ENCODE data around the gene SPEM1.
"Not testable (repeated sequence)": the region's sequence is repeated elsewhere in the genome, so short reads cannot be mapped to it uniquely, and the experiment has no call there.

Gene SPEM1

DNA sequence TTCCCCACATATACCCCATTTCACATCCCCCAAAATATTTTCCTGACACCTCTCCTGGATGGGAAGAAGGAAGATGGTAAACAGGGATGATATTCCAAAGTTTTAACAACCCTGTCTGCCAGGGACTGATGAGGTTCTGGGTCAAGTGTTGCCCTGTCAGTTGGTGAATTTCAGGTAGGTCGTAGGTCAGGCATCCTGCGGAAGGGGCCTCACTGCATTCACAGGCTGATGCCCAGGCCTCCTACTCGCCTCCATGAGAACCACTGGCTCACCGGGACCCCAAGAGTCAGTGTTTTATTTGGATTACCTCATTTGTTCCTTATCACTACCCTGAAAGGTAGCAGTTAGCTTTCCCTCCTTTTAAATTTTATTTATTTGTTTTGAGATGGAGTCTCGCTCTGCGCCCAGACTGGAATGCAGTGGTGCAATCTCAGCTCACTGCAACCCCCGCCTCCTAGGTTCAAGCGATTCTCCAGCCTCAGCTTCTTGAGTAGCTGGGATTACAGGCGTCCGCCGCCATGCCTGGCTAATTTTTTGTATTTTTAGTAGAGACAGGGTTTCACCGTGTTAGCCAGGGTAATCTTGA, 48.8 kb downstream of the SPEM1 start:
- no peak for DNase-seq (ENCODE audit: low read depth in 2 of 2)

DNA sequence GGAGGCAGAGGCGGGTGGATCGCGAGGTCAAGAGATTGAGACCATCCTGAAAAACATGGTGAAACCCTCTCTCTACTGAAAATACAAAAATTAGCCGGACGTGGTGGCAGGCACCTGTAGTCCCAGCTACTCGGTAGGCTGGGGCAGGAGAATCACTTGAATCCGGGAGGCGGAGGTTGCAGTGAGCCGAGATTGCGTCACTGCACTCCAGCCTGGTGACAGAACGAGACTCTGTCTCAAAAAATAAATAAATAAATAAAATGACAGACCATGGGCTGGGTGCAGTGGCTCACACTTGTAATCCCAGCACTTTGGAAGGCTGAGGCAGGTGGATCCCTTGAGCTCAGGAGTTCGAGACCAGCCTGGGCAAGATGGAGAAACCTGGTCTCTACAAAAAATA, 49.7 kb downstream of the SPEM1 start:
- not testable (repeated sequence) for DNase-seq (ENCODE audit: low read depth in 2 of 2)

DNA sequence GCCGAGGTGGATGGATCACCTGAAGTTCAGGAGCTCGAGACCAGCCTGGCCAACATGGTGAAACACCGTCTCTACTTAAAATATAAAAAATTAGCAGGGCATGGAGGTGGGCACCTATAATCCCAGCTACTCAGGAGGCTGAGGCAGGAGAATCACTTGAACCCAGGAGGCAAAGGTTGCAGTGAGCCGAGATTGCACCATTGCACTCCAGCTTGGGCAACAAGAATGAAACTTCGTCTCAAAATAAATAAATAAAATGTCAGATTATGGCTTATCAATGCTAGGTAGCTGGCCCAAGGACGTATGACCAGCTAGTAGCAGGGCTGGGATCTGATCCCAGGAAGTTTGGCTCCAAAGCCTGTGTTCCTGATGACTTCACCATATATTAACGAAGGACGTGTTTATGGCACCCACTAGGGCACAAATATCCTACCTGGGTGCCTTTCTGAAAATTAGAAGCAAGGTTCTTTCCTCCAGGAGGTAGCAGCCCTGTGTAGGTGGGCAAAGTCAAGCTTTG, 50.4 kb downstream of the SPEM1 start:
- not testable (repeated sequence) for DNase-seq (ENCODE audit: low read depth in 2 of 2)
